Keratinocyte (primary cell): ENCODE results near the gene AKAP13.

Experiments
- CTCF ChIP-seq, 3 experiments: IDR thresholded peaks in 1 of 3; conservative IDR thresholded peaks in 1 of 3; optimal IDR thresholded peaks in 1 of 3; 2 replicates in 2 of 3; 3 replicates in 1 of 3; pipeline versions ENCODE3 to v1.5.1; 2011; ENCODE audit warnings: low read length in 3 of 3, mild to moderate bottlenecking in 3 of 3, moderate library complexity in 2 of 3, control low read depth in 1 of 3, inconsistent platforms in 1 of 3; ENCODE audit not compliant: insufficient read depth in 2 of 3; ENCODE audit errors: extremely low read depth in 1 of 3
- EZH2 ChIP-seq: IDR thresholded peaks from one replicate; pipeline ENCODE4 v1.6.1; 2012; ENCODE audit warnings: inconsistent platforms, mild to moderate bottlenecking, low read length, moderate library complexity

DNA sequence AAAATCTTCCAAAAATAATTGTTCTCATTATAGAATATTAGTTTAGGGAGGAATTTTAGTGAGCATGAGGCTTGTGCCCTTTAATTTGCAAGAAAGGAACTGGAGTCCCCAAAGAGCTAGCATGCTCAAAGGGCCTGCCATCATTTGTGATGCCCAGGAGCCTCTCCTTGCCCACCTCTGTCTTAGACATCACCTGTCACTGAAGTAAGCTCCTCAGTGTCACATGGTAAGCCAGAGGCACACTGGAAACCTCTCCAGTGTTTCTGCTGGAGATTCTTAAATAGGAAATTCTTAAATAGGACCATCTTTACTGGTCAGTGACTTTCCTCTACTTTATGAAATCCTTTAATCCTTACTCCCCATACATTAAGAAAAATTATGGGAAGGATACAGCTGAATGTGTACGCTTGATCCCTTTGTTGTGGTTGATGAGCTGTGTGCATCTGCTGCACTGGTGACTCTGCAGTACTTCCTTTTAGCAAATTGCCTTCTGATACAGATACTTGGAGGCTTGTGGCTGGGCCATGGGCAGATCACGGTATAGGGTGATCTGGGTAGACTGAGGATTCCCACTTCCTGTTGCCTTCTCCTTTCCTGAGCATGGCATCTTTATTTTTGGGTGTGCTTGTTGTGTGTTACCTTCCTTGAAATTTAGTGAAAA is 216.9 kb downstream of the AKAP13 start:
- no peak for TF ChIP-seq CTCF (optimal IDR thresholded peaks at IDR 0.05 in 1 of 3, IDR thresholded peaks at IDR 0.05 in 1 of 3, conservative IDR thresholded peaks at IDR 0.05 in 1 of 3; ENCODE audit: extremely low read depth in 1 of 3, insufficient read depth in 2 of 3, low read length in 3 of 3)
- no peak for TF ChIP-seq EZH2
